GM12874 (cell line): ENCODE measurements around the gene CHAF1A.

Source experiments
- TF ChIP-seq, protein P1 (sequence below): IDR thresholded peaks from 2 replicates; pipeline ENCODE4 v1.5.1; 2011; ENCODE audit warnings: low read depth, mild to moderate bottlenecking, control low read depth, low read length, moderate library complexity; ENCODE audit not compliant: insufficient read depth

CHAF1A gene

DNA sequence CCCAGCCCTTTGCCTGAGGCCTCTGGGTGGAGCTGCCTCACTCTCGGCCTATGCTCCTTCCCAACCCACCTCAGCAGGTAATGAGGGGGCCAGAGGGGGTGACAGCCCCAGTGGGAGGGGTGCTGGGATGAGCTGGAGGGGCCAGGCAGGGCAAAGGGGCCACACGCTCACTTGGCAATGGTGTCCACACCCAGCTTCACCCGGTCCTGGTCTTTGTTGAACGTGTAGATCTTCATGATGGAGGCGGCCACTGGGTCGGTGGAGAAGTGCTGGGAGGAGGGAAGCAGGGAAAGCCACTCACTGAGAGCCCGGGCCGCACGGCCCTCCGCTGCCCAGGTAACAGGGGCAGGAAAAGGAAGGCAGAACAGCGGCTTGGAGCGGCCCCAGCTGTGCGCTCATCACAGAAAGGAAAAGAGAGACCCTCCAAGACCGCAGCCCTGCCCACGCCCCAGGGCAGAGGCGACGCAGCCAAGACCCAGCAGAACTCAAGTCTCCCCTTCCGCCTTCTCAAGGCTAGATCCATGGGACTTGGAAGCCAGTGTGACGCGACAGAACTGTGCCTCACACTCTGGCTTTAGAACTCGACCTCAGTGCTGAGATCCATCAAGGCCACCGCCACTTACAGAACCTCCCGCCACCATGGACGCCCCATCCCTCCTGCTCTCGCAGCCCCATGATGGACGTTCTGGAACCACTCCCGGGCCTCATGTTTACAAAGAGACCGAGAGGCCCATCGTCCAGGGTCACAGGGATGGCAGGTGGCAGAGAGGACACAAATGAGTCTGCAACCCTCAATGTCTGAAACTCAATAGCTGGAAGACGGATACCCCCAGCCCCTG lies 45.9 kb downstream of the CHAF1A start:
- TF ChIP-seq, protein P1, sequence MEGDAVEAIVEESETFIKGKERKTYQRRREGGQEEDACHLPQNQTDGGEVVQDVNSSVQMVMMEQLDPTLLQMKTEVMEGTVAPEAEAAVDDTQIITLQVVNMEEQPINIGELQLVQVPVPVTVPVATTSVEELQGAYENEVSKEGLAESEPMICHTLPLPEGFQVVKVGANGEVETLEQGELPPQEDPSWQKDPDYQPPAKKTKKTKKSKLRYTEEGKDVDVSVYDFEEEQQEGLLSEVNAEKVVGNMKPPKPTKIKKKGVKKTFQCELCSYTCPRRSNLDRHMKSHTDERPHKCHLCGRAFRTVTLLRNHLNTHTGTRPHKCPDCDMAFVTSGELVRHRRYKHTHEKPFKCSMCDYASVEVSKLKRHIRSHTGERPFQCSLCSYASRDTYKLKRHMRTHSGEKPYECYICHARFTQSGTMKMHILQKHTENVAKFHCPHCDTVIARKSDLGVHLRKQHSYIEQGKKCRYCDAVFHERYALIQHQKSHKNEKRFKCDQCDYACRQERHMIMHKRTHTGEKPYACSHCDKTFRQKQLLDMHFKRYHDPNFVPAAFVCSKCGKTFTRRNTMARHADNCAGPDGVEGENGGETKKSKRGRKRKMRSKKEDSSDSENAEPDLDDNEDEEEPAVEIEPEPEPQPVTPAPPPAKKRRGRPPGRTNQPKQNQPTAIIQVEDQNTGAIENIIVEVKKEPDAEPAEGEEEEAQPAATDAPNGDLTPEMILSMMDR, result no peak

DNA sequence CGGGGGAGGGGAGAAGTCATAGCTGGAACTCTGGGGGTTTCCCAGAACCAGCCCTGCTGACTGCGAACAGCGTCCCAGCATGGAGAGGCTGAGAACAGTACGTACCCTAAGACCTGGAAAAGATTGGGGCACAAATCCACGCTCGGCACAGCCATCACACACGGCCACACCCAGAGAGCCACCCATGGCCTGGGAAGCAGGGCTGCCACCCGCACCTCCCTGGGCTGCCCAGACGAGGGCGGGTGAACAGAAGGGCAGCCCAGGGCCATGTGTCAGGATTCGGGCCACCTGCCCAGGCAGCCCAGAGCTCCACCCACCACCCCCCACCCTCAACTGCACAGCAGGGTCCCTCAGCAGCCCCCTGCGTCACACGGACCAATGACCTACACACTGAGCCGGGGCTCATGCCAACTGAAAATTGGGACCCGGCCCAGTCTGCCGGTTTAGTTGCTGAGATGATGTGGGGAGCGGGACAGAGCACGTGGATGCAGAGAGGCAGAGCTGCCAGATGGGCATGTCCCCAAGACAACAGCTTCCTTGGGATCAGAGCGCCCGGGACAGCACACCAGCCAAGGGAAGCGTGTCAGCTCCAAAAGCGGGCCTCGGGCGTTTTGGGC lies 46.7 kb downstream of the CHAF1A start:
- TF ChIP-seq, protein P1, result no peak

DNA sequence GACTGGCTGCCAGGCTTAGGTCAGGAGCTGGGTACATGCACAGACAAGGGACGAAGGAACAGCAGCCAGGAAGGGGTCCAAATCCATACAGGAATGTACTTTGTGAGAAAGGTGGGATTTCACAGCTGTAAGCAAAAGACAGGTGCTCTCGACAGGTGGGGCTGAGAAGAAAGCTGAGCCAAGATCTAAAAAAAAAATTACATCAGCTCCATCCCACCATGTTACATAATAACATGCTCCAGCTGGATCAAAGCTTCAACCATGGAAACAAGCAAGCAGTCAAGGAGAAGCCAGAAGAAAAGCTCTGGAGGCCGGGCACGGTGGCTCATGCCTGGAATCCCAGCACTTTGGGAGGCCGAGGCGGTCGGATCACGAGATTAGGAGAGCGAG lies 47.2 kb downstream of the CHAF1A start:
- TF ChIP-seq, protein P1, result no peak

DNA sequence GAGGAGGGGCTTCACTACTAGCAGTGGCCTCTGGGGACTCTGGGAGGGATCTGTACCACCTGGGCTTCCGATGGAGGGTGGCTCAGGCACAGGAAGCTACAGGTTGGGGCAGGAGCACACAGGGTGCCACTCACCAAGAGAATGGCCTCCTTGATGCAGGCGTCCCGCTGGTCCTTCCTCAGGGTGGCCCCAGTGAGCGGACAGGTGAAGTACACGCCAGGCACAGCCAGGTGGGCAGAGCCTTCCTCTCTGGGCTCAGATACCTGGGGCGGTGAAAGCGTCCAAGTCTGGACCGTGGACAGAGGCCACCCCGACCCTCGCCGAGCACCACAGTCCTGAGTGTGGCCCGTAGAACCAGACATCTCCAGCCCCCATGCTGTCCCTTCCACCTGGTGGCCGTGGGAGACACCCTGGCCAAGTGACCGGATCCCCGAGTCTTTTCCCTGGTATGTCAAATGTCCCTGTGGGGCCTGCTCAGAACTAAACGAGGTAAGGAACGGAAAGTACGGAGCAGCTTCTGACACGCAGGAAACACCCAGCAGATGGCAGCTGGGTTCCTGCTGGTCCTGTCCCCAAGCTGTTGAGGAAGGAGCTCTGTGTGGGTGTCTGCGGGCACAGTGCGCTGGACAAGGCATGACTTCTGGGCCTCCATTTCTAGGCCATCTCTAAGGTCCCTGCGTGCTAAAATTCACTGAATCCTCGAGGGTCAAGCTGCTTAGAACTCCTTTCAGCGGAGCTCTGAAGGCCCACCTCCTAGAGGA lies 50.0 kb downstream of the CHAF1A start:
- TF ChIP-seq, protein P1, result no peak

DNA sequence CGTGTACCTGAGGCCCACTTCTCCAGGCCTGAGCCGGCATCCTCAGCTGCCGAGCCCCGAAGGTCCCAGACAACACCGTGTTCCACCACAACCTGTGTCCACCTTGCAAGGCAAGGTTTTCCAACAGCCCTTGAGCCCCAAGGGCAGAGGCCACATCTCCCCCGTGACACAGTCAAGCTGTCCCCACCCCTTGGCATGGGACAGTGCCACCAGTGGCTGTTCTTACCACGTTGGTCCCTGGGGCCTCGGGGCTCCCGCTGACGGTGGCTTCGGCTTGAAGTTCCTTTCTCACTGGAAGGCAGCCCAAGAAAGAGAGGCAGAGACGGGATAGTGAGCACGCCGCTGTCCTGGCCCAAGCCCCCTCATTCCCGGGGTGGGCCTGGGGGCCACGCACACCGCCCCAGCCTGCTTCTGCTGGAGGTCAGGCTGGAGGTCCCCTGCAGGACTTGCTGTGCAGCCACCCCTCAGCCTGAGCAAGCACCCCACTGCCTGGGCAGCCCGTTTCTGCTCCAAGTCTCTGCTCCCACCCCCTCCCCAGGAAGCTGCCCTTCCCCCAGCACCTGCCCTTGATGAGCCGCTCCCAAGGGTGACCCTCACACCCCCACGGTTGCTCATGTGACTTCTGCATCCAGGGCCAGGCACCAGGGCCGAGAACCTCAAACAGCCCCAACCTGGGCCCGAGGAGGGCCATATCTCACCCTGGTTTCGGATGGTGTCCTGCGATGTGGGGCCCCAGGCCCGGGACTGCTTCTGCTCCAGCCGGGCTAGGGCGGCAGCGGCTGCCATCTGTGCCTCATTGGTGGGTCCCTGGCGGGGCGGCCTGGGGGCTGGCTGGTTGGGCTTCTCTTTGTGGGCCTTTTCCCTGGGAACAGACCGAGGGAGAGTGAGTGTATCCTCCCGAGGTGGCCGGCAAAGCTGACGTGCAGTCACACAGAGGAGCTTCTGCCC lies 51.1 kb downstream of the CHAF1A start:
- TF ChIP-seq, protein P1, result no peak

DNA sequence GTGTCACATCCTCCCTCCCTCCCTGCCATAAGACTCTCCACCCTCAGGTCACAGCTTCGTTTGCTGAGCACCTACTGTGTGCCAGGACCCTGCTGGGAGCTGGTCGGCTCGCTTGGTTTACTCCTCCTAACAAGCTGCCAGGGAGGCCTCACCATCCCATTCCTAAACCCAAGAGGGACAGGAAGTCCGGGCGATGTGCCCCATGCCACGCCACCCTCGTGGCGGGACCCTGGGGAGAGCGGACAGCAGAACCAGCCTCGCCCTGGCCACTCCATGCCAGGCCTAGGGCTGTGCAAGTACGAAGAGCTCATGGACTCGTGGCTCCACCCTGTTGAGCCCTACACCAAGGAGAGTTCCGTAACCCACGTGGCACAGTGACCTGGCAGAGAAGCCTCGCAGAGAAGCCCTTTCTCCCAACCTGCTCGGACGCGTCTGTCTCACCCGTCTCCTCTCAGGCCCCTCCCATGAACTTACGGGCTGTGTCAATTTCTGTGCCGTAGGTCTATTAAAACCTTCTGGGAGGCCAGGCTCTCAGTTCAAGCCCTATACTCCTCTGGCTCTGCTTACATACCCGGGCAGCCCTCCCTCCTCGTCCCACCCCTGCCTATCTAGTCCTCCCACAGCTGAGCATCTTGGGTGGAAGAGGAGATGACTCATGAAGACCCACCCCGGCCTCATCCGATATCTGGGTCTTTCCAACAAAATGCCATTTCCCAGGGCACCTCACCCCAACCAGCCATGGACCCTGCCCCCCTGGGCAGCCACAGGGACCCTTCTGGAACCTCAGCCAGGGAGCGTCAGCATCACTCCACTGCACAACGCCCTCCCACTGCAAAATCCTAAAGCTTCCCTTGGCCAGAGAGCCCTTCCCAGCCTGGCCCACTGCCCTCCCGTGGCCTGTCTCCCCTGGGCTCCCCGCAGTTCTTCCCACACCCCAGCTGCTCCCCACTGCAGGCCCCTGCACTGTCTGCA lies 52.6 kb downstream of the CHAF1A start:
- TF ChIP-seq, protein P1, result no peak
